Subcutaneous abdominal adipose tissue (tissue), 5 donors: Measurements from ENCODE around the gene CHCHD6.

Experiments used
- H3K27ac ChIP-seq: one replicate; pipeline ENCODE4 v1.7.0; 2013; ENCODE audit warnings: low read depth, mild to moderate bottlenecking, inconsistent platforms, low read length, moderate library complexity
- H3K27me3 ChIP-seq, 5 donors: one replicate each; pipeline ENCODE4 v1.7.0; 2013; ENCODE audit warnings: low read length in 5 of 5, inconsistent platforms in 1 of 5; ENCODE audit not compliant: control insufficient read depth in 5 of 5, insufficient read depth in 4 of 5
- H3K36me3 ChIP-seq, 5 donors: one replicate each; pipeline ENCODE4 v1.7.0; 2013; ENCODE audit warnings: low read length in 5 of 5; ENCODE audit not compliant: control insufficient read depth in 5 of 5, insufficient read depth in 5 of 5
- H3K4me1 ChIP-seq, 5 donors: one replicate each; pipeline ENCODE4 v1.7.0; 2013; ENCODE audit warnings: low read length in 5 of 5, mild to moderate bottlenecking in 3 of 5, moderate library complexity in 1 of 5; ENCODE audit not compliant: control insufficient read depth in 5 of 5, insufficient read depth in 5 of 5
- H3K4me3 ChIP-seq, 5 donors: one replicate each; pipeline ENCODE4 v1.7.0; 2013; ENCODE audit warnings: low read length in 5 of 5, low read depth in 1 of 5
- H3K9ac ChIP-seq, 5 donors: one replicate each; pipeline ENCODE4 v1.7.0; 2013; ENCODE audit warnings: low read length in 5 of 5, mild to moderate bottlenecking in 4 of 5, moderate library complexity in 3 of 5
- H3K9me3 ChIP-seq, 5 donors: one replicate each; pipeline ENCODE4 v1.7.0; 2013; ENCODE audit warnings: low read length in 5 of 5; ENCODE audit not compliant: control insufficient read depth in 5 of 5
- donor health status: healthy.
- donor health status: healthy.
- donor health status: healthy.
- donor health status: healthy.
- donor health status: healthy.

Gene CHCHD6

DNA sequence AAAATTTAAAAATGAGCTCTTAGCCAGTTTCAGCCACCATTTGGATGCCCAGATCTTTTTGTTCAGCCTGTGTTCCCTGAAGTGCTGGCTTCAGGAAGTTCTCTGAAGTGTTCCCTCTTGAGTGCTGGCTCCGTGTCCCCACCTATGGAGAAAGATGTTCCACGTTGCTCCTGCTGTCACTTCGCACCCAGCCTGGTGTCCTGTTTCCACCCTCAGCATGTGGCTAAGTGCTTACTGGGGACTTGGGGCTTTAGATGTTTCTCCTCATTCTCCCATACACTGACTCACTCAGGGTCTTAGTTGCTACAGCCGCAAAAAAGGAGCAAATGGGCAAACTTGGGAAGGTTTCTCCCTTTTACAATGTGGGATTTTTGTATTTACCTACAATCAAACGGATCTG is 16.6 kb downstream of the CHCHD6 start:
- no peaks in the 10 kb centered on the region for H3K9me3 ChIP-seq
- H3K4me1 ChIP-seq, result no peaks in the 10 kb centered on the region
- H3K36me3 ChIP-seq, result no peaks in the 10 kb centered on the region
- no peaks in the 10 kb centered on the region for H3K27me3 ChIP-seq
- H3K4me3 ChIP-seq, result no peak overlapping the region
- H3K27ac ChIP-seq, result no peak overlapping the region
- no peak overlapping the region for H3K9ac ChIP-seq

DNA sequence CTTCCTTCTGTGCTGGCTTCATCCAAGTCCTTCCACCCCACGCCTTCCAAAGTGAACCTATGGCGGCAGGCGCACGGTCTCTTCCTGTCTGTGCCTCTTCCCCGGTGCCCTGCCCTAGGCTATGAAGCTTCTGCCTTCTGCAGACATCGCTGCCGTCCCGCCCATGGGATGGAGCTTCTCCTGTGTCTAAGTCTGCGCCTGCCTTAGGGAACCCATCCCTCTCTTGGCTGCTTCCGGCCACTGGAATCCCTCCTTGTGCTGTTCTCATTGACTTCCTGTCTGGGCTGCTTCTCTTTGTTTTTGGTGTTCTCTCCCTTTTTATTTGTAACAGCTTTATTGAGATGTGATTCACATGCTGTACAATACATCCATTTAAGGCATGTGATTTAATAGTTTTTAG is 17.2 kb downstream of the CHCHD6 start:
- Histone ChIP-seq H3K36me3 (no peaks in the 10 kb centered on the region), H3K27ac (no peak overlapping the region), H3K4me1 (no peaks in the 10 kb centered on the region), H3K9ac (no peak overlapping the region), H3K9me3 (no peaks in the 10 kb centered on the region), H3K27me3 (no peaks in the 10 kb centered on the region), H3K4me3 (no peak overlapping the region)

DNA sequence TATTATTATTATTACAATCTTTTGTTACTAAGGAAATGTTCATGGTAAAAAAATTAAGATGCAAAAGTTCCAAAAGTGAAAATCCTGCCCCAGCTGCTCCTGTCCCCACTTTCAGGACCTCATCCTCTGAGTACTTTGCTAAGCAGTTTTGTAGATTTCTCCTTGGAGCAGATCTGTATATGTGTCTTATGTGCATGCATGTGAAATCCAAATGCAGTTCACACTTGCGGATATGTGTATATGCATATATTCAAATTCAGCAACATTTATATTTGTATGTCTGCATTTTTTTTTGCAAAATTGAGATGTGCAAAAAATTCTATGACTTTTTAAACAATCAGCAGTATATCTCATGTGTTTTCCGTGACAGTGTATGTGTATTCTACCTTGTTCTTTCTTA is 19.2 kb downstream of the CHCHD6 start:
- no peak overlapping the region for H3K9ac ChIP-seq
- no peak overlapping the region for H3K27ac ChIP-seq
- H3K36me3 ChIP-seq, result peaks cover 0 to 7% (median 4%) of the 10 kb centered on the region in 5 donors

DNA sequence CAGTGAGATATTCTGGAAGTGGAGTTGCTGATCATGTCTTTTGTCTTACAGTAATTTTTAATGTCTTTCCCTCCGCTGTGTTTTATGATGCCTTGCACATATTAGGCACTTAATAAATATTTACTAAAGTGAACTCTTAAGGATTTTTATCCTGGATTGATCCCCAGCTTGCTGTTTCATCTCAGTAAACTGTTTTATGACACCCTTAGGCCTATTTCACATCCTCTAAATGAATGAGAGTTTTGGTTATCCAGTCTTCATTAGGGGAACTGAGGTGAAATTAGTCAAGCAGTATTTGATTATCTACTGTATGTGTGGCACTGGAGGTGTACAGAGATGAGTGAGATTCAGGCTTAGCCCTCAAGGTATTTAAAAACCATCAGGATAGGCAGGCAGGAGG is 19.8 kb downstream of the CHCHD6 start:
- Histone ChIP-seq H3K9me3 (no peaks in the 10 kb centered on the region), H3K4me1 (no peaks in the 10 kb centered on the region), H3K27ac (no peak overlapping the region), H3K9ac (no peak overlapping the region), H3K36me3 (peaks cover 0 to 7% (median 4%) of the 10 kb centered on the region in 5 donors), H3K4me3 (no peak overlapping the region), H3K27me3 (no peaks in the 10 kb centered on the region)

More for the DNA sequence above, 19.2 kb downstream of the CHCHD6 start:
- Histone ChIP-seq H3K4me3 (no peak overlapping the region), H3K9me3 (no peaks in the 10 kb centered on the region), H3K4me1 (no peaks in the 10 kb centered on the region), H3K27me3 (no peaks in the 10 kb centered on the region)

DNA sequence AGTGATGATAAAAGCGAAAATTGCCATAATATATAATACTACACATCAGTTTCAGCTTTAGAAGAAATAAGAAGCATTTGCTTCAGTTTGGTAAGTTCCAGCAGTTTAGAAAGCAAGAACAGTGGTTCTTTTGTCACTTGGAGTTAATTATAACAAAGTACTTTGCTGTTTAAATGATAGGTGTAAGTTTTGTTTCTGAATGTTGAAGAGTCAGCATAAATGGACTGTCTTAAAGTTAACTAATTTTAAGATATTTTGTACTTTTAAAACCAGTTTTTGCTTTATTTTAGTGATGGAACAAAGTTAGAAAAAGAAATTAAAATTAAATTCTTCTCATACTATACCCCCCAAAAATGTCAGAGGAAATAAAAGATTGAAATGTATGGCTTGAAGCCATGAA is 24.6 kb downstream of the CHCHD6 start:
- Histone ChIP-seq H3K27me3 (no peaks in the 10 kb centered on the region), H3K27ac (no peak overlapping the region), H3K9me3 (no peaks in the 10 kb centered on the region), H3K36me3 (peaks cover 0 to 17% (median 9%) of the 10 kb centered on the region in 5 donors), H3K4me3 (no peak overlapping the region), H3K4me1 (peaks cover 0 to 4% (median 0%) of the 10 kb centered on the region in 5 donors), H3K9ac (no peak overlapping the region)

DNA sequence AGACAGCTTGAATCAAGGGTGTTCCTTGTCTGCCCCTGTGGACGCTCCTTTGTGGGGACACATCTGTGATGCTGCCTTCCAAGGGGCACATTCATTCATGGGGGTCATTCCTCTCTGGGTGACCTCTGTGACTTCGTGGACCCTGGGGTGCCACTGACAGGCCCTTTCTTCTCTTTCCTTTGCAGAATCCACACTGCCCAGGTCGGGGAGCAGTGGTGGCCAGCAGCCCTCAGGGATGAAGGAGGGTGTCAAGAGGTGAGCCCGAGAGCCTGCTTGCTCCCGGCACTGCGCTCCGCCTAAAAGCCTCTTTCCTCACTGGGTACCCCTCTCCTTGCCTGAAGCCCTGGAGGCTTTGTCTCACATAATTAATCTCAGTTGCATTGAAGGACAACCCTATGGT is 26.3 kb downstream of the CHCHD6 start:
- Histone ChIP-seq H3K4me3 (no peak overlapping the region), H3K27me3 (no peaks in the 10 kb centered on the region), H3K27ac (no peak overlapping the region), H3K9ac (no peak overlapping the region), H3K4me1 (peaks cover 0 to 4% (median 0%) of the 10 kb centered on the region in 5 donors), H3K36me3 (peaks cover 0 to 24% (median 11%) of the 10 kb centered on the region in 5 donors), H3K9me3 (no peaks in the 10 kb centered on the region)

DNA sequence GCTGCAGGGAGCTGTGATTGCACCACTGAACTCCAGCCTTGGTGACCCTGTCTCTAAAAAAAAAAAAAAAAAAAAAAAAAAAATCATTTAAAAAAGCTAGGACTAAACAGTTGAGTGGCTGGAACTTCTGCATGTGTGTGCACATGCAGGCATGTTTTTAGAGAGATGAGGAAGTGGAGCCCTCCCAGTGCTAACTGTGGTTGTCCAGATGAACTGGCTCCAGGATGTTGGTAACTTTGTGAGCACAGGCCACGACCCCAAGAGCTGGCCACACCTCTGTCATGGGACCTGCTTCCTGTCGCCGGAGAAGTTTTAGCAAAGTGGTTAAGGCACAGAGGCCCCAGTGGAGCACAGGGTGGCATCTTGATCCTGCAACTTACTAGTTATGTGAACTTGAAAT is 27.0 kb downstream of the CHCHD6 start:
- H3K4me1 ChIP-seq, result peaks cover 0 to 4% (median 0%) of the 10 kb centered on the region in 5 donors
- no peak overlapping the region for H3K9ac ChIP-seq
- no peaks in the 10 kb centered on the region for H3K27me3 ChIP-seq
- H3K27ac ChIP-seq, result no peak overlapping the region
- H3K4me3 ChIP-seq, result no peak overlapping the region
- H3K9me3 ChIP-seq, result no peaks in the 10 kb centered on the region
- peaks cover 0 to 28% (median 14%) of the 10 kb centered on the region in 5 donors for H3K36me3 ChIP-seq

DNA sequence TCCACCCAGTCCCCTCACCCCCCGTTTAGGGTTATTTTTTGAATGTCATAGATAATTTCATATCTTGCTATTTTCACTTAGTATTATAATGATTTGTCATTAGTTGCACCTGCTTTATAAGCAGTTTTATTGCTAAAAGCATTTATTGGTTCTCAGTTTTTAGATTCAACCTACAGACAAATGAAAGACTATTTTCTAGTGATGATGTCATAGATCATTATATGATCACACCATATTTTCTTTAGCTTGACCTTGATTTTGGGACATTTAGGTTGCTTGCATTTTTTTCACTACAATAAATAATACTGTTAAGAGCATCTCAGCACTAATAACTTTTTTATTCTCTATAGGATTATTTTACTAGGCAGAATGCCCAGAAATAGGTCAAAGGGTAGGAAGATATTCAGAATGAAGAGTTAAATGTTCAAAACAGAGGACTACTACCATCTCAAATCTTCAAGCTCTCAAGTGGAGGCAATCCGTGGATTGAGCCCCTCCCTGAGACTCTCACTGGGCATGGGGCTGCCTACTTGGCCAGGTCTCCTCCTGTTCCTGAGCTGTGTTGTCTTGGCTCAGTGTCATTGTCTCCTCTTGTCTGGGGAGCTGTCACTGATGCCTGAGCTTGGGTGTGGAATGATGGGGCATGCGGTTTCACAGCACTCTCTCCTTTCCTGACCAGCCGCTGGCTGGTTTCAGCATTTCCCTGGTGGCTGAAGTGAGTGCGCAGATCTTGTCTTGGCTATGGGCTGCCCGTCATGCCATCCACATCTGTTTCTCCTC is 28.4 kb downstream of the CHCHD6 start:
- Histone ChIP-seq H3K36me3 (peaks cover 0 to 24% (median 13%) of the 10 kb centered on the region in 5 donors), H3K4me1 (peaks cover 0 to 4% (median 0%) of the 10 kb centered on the region in 5 donors), H3K27me3 (no peaks in the 10 kb centered on the region), H3K9ac (no peak overlapping the region), H3K27ac (no peak overlapping the region), H3K4me3 (no peak overlapping the region), H3K9me3 (no peaks in the 10 kb centered on the region)

DNA sequence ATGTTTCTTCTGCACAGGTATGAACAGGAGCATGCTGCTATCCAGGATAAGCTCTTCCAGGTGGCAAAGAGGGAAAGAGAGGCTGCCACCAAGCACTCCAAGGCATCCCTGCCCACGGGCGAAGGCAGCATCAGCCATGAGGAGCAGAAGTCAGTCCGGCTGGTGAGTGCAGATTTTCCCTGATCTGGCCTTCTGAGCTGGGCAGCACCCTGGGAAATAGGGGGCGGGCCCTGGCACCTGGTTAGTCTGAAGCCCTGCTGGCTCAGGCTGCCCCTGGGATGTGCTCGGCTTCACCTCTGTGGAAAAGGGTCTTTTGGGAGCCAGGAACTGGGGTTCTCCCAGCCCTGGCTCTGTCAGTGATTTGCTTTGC is 29.0 kb downstream of the CHCHD6 start:
- Histone ChIP-seq H3K9ac (no peak overlapping the region), H3K27me3 (no peaks in the 10 kb centered on the region), H3K27ac (no peak overlapping the region), H3K4me1 (peaks cover 0 to 4% (median 0%) of the 10 kb centered on the region in 5 donors), H3K4me3 (no peak overlapping the region), H3K36me3 (peaks cover 0 to 27% (median 13%) of the 10 kb centered on the region in 5 donors), H3K9me3 (no peaks in the 10 kb centered on the region)

DNA sequence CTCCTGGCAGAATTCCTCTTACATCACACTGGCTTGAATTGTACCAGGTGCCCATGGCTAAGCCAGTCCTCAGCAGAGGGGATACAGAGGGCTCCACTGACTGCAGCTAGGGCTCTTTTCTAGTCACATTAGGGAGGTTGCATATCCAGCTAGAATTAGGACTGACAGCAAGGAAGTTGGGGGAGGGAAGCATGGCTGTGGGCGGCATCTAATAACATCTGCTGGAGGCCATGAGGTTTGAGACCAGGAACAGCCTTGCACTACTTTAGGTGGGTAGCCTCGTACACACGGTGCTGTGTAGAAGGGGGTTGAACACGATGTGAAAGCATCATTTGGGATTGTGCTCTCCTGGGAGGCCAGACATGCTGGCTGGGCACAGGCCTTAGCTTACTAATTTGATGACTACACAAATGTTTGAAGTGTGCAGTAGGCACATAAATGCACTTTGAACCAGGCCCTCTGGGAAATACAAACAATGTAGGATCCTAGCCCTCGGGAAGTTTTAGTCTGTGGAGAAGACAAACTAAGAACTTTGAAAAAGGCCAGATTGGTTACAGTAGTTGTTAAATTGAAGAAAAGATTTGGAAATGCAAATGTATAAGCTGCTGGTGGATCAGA is 30.2 kb downstream of the CHCHD6 start:
- Histone ChIP-seq H3K36me3 (peaks cover 0 to 28% (median 13%) of the 10 kb centered on the region in 5 donors), H3K9me3 (peaks cover 0 to 4% (median 0%) of the 10 kb centered on the region in 5 donors), H3K27me3 (no peaks in the 10 kb centered on the region), H3K4me1 (peaks cover 0 to 4% (median 0%) of the 10 kb centered on the region in 5 donors), H3K4me3 (no peak overlapping the region), H3K27ac (no peak overlapping the region), H3K9ac (no peak overlapping the region)
